NCI-H2227 (cell line): ENCODE measurements around the gene SPATA19.

Source experiments
- DNase-seq: peaks from one replicate; lab custom pipeline; 2025; ENCODE audit not compliant: unreplicated experiment; lab: John Stamatoyannopoulos, UW

The SPATA19 gene

DNA sequence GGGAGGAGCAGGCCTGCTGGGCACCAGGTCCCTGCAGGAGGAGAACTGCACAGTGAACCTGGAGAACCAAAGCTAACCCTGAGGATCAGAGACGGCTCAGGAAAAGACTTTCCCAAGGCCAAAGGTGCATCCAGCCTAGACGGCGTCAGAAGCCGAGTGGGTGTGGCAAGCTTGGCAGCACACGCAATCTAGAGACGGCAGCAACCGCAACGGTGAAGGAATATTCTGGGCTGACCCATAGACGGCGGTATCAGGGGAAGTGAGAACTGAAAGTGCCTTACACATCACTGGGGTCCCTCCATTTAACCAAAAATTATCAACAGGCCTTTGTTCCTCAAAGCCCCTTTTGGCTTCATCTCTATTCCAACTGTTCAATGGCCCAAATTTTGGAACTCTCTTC, 26.2 kb downstream of the SPATA19 start:
- no peak for DNase-seq

- no peak for DNase-seq
Observed at GRCh38 chr11:133818302-133818701, 27.0 kb downstream of the SPATA19 start.

DNA sequence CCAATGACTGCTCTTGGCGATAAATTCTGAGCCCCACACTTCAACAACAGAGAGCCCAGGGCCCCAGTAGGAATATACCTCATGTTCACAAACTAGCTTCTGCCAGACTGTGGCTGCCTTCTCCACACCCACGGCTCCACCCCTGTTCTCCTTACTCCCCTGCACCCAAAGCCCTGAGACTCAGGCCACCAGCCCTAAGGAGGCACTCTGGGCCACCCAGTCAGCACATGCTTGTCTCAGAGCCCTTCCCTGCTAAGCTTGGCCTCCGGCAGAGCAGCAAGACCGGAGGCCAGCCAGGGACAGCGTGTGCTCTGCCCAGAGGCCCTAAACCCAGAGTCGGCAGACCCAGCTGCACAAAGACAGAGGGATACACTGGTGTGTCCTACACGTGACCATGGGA, 27.9 kb downstream of the SPATA19 start:
- DNase-seq = no peak

GRCh38 chr11:133816146-133816870, 29.0 kb downstream of the SPATA19 start:
- no peak for DNase-seq

- no peak for DNase-seq
Observed at GRCh38 chr11:133815636-133816035, 29.7 kb downstream of the SPATA19 start.

- no peak for DNase-seq
Observed at GRCh38 chr11:133814588-133815100, 30.7 kb downstream of the SPATA19 start.

DNA sequence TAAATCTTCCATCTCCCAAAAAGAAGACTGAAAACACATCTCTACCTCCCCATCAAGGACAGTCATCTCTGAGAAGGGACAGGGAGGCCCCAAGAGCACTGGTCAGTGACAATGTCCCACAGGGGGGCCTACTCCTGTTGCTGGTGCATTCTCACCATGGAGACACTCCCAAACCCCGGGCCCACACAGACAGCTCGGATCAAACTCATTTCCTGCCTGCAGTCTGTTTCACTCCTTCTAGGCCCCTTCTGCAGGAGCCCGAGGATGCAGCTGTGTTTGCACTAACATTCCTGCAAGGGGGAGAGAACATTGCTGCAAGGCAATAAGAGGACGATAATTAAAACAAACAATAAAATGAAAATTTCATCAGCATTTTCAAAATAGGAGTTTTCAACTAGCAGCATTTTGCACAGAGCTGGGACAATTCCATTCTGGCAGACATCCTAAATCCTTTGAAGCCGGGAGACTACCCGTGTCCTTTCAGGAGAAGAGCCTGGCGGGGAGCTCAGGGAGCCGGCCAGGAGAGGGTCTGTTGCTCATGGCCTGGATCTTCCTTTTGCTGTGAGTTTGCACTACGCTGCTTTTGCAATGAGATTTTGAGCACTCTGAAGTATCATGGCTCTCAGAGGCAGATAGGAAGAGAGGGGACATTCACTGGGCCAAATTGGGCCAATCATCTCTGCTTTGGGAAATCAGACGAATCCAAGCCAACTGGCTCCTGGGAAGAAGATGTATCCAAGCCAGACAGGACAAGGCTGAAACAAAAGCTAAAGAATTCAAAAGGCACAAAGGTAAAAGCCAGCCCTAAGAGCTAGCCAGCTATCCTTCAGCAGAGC, 33.2 kb downstream of the SPATA19 start:
- DNase-seq = no peak

- no peak for DNase-seq
Observed at GRCh38 chr11:133810766-133811165, 34.5 kb downstream of the SPATA19 start.

DNA sequence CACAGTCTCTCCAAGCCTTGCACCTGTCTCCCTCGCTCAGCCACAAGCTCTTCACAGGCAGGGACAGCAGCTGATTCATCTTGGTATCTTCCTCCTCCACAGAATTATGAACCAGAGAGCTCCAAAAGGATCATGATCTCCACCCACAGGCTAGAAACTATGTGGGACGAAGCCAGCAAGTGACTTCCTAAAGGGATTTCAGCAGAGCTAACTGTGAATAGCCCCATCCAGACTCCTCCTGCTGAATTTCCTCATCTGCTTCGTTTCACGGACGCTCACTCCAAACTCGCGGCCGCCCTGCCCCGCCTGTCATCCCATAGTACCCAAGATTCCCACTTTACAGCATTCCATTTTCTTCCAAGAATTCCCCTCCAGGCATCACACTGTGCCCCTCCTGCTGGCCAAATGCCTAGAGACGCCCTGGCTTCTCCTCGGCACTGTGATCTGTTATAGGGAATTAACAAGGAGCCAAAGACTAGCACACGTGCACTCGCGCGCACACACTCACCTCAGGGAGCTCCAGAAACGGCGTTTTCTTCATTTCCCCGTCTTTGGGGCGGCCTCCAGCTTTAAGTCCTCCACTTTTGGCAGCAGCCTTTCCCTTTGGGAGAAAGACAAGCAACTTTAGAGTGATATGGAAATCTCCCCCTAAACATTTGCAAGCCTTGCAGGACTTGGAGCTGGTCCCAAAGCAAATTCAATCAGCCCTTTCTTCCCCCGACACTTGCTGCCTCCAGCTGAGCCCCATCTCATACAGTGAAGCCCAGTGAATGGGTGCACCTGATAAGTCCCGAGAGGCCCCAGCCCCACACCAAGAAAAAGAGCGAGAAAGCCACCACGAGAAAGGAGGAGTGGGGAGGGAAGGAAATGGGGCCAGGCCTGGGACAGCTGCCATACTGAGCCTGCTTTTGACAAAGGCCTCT, 35.5 kb downstream of the SPATA19 start:
- no peak for DNase-seq

DNA sequence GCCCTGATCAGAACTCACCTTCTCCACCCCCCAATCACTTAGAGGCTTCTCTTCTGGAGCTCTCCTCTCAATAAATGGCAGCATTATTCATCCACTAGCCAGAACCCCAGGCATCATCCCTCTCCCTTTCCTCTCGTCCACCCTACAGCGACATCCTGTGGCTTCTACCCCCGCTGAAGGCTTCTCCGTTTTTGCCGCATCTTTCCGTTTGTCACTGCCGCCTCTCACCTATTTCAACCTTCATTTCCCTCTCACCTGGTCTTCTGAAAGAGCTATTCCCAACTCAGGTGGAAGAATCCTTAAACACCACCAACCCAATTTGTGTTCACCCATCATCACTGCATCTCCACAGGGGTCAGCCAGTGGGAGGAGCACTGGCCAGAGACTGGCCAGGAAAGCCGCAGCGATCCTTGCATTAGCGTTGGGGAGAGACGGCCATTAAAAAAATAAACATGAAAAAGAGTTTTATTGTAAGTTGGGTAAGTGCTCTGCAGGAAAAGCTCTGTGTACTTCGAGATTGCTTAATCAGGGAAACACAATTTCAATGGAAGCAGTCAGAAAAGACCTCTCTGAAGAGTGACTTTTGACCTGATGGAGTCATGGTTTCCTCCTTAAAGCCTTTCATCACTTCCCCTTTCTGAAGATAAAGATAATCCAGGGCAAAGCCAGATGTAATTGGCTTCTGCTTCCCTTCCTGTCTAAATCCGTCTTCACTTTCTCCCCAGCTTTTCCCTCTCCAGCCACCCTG, 36.7 kb downstream of the SPATA19 start:
- no peak for DNase-seq

DNA sequence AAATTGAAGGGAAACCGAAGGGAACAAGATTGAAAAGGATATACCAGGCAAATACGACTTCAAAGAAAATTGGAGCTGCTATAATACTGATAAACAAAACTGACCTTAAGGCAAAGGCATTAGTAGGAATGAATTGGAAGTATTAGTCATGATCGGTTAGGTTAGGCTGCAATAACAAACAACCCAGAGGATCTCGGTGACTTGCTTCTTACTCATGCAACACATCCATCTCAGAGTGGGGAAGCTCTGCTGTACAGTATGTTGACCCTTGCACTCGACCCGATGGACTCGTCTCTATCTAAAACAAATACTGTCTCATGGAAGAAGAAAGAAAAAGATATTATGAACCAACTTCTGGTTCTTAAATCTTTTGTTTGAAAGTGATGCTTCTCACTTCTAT, 42.3 kb downstream of the SPATA19 start:
- DNase-seq = no peak

DNA sequence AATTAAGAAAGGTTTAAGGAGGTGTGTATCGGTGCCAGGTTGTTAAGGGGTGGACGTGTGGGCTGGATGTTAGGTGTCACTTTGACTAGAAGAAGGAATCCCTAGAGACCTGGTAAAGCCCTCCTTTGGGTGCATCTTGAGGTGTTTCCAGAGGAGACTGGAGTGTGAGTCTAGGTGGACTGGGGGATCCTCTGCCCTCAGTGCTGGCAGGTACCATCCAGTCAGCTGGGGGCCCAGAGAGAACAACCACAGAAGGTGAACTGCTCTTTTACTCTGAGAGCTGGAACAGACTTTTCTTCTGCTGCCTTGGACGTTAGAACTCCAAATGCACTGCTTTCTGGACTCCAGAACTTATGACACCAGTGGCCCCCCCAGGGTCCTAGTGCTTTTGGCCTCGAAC, 44.0 kb downstream of the SPATA19 start:
- DNase-seq = no peak

DNA sequence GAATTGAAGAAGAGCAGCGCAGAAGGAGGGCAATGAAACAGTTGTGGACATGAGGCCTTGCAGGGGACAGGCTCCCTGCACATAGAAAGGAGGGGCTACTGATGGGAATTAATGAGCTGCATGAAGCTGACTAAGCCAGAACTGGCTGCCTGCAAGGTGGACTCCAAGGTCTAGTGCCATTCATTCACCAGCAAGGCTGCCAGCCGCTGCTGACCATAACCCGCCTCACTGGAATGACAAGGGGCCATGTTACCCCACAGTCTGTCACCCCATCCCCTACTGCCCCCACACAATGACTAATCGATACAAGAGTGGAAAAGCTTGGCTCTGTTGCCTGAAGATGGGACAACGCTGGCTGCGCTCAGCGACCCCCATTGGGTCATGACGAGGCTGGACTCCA, 44.6 kb downstream of the SPATA19 start:
- DNase-seq = no peak

- no peak for DNase-seq
Observed at GRCh38 chr11:133797554-133797953, 47.8 kb downstream of the SPATA19 start.

DNA sequence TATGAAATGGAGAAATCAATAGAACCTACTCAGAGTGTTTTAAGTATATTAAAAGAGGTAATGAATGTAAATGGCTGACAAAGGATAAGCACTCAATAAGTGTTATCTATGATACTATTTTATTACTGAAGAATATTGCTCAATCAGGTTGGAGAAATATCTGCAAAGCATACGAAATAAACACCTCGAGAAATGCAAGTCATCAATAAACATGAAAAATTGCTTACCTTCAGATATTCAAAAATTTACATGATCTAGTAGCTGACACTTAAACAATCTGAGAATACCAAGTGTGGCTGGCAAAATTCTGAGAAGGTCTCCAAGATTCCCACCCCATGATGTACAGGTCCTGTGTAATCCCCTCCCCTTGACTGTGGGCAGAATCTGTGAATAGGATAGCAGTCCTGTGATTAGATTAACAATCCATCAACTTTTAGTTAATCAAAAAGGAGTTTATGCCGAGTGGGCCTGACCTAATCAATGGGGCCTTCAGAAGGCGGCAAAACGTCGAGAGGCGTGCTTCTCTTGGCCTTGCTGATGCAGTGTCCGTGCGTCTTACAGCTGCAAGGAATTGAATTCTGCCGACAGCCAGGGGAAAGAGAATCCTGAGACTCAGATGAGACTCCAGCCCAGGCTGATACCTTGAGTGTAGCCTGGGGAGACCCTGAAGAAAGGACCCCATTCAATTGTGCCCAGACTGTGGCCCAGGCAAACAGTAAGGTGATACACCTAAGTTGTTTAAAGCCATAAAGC, 49.1 kb downstream of the SPATA19 start:
- no peak for DNase-seq

DNA sequence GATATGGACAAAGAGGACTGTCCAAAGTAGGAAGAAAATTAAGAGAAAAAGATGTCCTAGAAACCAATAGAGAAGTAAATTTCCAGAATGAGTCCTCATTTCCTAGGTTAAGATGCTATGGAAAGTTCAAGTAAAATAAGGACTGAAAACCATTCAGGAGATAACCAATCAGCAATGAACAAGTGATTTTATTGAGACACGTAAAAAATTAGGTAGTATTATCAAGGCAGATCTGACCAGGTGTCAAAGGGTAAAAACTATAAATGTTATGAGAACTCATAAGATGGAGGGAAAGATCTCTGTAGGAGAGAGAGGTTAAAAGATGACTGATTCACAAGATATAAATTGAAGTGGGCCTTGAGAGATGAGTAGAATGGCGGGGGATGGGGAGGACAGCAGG, 50.2 kb downstream of the SPATA19 start:
- no peak for DNase-seq

DNA sequence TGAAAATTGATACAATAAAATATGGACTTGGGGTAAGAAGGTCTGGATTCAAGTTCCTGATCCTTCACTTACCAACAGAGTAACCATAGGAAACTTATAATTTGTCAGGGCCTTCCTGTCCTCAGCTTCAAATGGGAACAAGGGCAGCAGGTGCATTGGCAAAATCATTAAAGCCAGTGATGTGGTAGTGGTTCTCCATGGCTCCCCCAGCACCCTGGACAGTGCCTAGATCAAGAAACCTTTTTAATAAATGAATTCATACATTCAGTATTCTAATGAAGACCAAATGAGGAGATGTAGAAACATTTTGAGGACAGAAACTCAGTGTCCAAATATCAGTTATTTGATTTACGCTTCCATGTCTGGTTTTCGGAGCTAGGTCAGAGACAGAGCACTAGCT, 51.1 kb downstream of the SPATA19 start:
- no peak for DNase-seq

DNA sequence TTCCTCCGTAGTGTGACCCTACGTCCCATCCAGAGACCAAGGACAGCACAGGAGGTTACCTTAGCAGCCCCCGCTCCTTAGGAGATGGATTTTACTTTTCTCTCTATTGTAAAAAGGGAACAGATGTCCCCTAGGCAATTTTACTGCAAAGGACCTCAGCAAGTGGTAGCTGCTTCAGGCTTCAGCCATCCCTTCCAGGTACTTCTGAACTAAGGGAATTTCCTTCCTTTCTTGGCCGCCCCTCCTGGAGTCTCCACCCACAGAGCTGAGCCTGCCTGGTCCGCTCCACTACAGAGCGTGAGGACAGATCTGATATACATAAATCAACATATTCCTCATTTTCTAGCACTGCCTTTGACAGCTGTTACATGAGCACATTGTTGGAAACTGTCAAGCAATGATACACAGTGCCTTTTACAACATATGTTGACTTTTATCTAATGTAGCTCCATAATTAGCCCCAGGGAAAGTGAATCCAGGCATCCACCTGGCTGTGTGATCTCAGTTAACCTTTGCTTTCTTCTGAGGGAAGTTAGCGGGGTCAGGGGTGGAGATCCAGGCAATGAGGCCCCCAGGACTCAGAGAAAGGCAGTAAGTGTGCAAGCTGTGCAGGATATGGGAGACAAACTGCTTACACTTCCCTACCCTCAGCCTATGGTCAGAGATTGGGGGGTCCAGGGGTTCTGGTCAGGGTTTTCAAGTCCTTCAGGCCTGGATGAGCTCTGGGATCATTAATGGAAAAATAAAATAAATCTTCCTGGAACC, 51.9 kb downstream of the SPATA19 start:
- no peak for DNase-seq

GRCh38 chr11:133790995-133791394, 54.3 kb downstream of the SPATA19 start:
- DNase-seq = no peak
